Smooth muscle cell (in vitro differentiated cells): ENCODE data around the gene DNAAF1. TPM values are rescaled to one million over a fixed set of nuclear protein-coding genes. Genes with fewer than 3 reads are reported as not detected.
A peak's percentile ranks its signal among the peaks of the same experiment; 100 is the strongest.

ENCODE experiments used
- DNase-seq: peaks from one replicate; lab custom pipeline; 2025; ENCODE audit not compliant: unreplicated experiment; lab: John Stamatoyannopoulos, UW
- H2AFZ ChIP-seq: fragments of 200-600 bp; sonication (generic); 2 replicates; pipeline ENCODE4 v1.6.0; 2016; ENCODE audit warnings: antibody characterized with exemption, low read depth, mild to moderate bottlenecking
- H3F3A ChIP-seq: fragments of 200-600 bp; sonication (generic); 2 replicates; pipeline ENCODE4 v1.6.0; 2017; ENCODE audit warnings: antibody characterized with exemption, low read depth
- H3K27ac ChIP-seq: fragments of 200-600 bp; sonication (generic); 2 replicates; pipeline ENCODE4 v1.5.1; 2016; ENCODE audit warnings: low read depth, mild to moderate bottlenecking
- H3K27me3 ChIP-seq: fragments of 200-600 bp; sonication (generic); 2 replicates; pipeline ENCODE4 v1.6.1; 2016; ENCODE audit warnings: low read depth, mild to moderate bottlenecking
- H3K36me3 ChIP-seq: fragments of 200-600 bp; sonication (generic); 2 replicates; pipeline ENCODE4 v1.5.1; 2016; ENCODE audit warnings: low read depth
- H3K4me1 ChIP-seq: fragments of 200-600 bp; sonication (generic); 2 replicates; pipeline ENCODE4 v1.5.1; 2016; ENCODE audit warnings: low read depth
- H3K4me2 ChIP-seq: fragments of 200-600 bp; sonication (generic); 2 replicates; pipeline ENCODE4 v1.6.0; 2016; ENCODE audit warnings: mild to moderate bottlenecking
- H3K4me3 ChIP-seq: fragments of 200-600 bp; sonication (generic); 2 replicates; pipeline ENCODE4 v1.5.1; 2016; ENCODE audit warnings: mild to moderate bottlenecking
- H3K79me2 ChIP-seq: fragments of 200-600 bp; sonication (generic); 2 replicates; pipeline ENCODE4 v1.6.0; 2016; ENCODE audit warnings: low read depth, mild to moderate bottlenecking
- H3K9ac ChIP-seq: fragments of 200-600 bp; sonication (generic); 2 replicates; pipeline ENCODE4 v1.6.0; 2016; ENCODE audit warnings: low read depth
- H3K9me3 ChIP-seq: fragments of 200-600 bp; sonication (generic); replicated peaks from 2 replicates; pipeline ENCODE4 v1.5.1; 2016; ENCODE audit warnings: low read depth
- H4K20me1 ChIP-seq: fragments of 200-600 bp; sonication (generic); 2 replicates; pipeline ENCODE4 v1.6.0; 2016; ENCODE audit warnings: low read depth
- CTCF ChIP-seq: fragments of 200-600 bp; sonication (generic); IDR thresholded peaks from 2 replicates; pipeline ENCODE4 v1.5.1; 2017; ENCODE audit warnings: borderline replicate concordance, mild to moderate bottlenecking, antibody characterized with exemption; ENCODE audit not compliant: insufficient read depth, poor library complexity, severe bottlenecking
- whole genome bisulfite sequencing: methylation state at CpG from one replicate; pipeline ENCODE4 v1.1.7; 2016; ENCODE audit warnings: low lambda C conversion rate; 5-methylcytosine and 5-hydroxymethylcytosine counted together
- polyA plus RNA-seq: library from polyadenylated mRNA; unstranded; fragments of >200 nt; fragmentation: Nextera tagmentation; extraction: Ambion mirVana; gene quantifications from 2 replicates; pipeline ENCODE4 v1.2.1, GENCODE V29; 2016
- total RNA-seq: library from RNA; depleted of rRNA; stranded (reverse); fragments of >200 nt; gene quantifications from 2 replicates; pipeline ENCODE4 v1.2.3, GENCODE V29; 2014

DNAAF1 gene
- total and polyA plus RNA-seq, 2 experiments from 2014 or later = 0.09 TPM; not detected in 1

GRCh38 chr16:84139628-84140258, 5.4 kb upstream of the DNAAF1 start:
- Histone ChIP-seq H3K79me2 (peaks cover 62% of the 10 kb centered on the region), H2AFZ (no peak overlapping the region)
- 82% methylated on average over 6 of the region's 6 CpGs for WGBS

GRCh38 chr16:84141143-84141670, 3.9 kb upstream of the DNAAF1 start:
- no peak overlapping the region for H3K4me3 ChIP-seq
- no peak overlapping the region for H2AFZ ChIP-seq
- peaks cover 18% of the 10 kb centered on the region for H3K4me1 ChIP-seq
- peaks cover 66% of the 10 kb centered on the region for H4K20me1 ChIP-seq
- H3K27me3 ChIP-seq = no peaks in the 10 kb centered on the region
- DNase-seq = no peak
- H3K4me2 ChIP-seq = no peak overlapping the region
- H3K27ac ChIP-seq = no peak overlapping the region
- H3F3A ChIP-seq = peaks cover 5% of the 10 kb centered on the region
- no peak overlapping the region for H3K9ac ChIP-seq
- WGBS = 73% methylated on average over 13 of the region's 13 CpGs
- TF ChIP-seq CTCF = no peak
- no peaks in the 10 kb centered on the region for H3K36me3 ChIP-seq
- H3K79me2 ChIP-seq = peaks cover 57% of the 10 kb centered on the region
- H3K9me3 ChIP-seq = no peaks in the 10 kb centered on the region

More at GRCh38 chr16:84139628-84140258, 5.4 kb upstream of the DNAAF1 start:
- Histone ChIP-seq H3K4me2 (no peak overlapping the region), H3K9me3 (no peaks in the 10 kb centered on the region), H3K36me3 (no peaks in the 10 kb centered on the region), H3K4me3 (no peak overlapping the region), H3K9ac (no peak overlapping the region), H3K4me1 (peaks cover 23% of the 10 kb centered on the region), H3F3A (peaks cover 5% of the 10 kb centered on the region), H3K27me3 (no peaks in the 10 kb centered on the region), H4K20me1 (peaks cover 69% of the 10 kb centered on the region), H3K27ac (no peak overlapping the region)
- TF ChIP-seq CTCF = no peak
- DNase-seq = no peak

- H3K9ac ChIP-seq = no peak overlapping the region
- H3K9me3 ChIP-seq = no peaks in the 10 kb centered on the region
- peaks cover 47% of the 10 kb centered on the region for H4K20me1 ChIP-seq
- H3K27me3 ChIP-seq = no peaks in the 10 kb centered on the region
- no peak overlapping the region for H3K4me3 ChIP-seq
- no peaks in the 10 kb centered on the region for H3F3A ChIP-seq
- 96% methylated on average over 1 of the region's 1 CpG for WGBS
- DNase-seq = no peak
- H3K4me1 ChIP-seq = peaks cover 14% of the 10 kb centered on the region
- no peaks in the 10 kb centered on the region for H3K36me3 ChIP-seq
- no peak overlapping the region for H3K4me2 ChIP-seq
- peaks cover 38% of the 10 kb centered on the region for H3K79me2 ChIP-seq
- no peak for TF ChIP-seq CTCF
- no peak overlapping the region for H3K27ac ChIP-seq
- no peak overlapping the region for H2AFZ ChIP-seq
Measured at GRCh38 chr16:84143081-84143480, 2.0 kb upstream of the DNAAF1 start.

- no peak for TF ChIP-seq CTCF
- Histone ChIP-seq H3K27ac (no peak overlapping the region), H3K9me3 (no peaks in the 10 kb centered on the region), H4K20me1 (peaks cover 40% of the 10 kb centered on the region), H3K27me3 (no peaks in the 10 kb centered on the region), H3K4me2 (peak overlapping the region; percentile 84), H3F3A (no peaks in the 10 kb centered on the region), H3K79me2 (peaks cover 31% of the 10 kb centered on the region), H3K9ac (peak overlapping the region; percentile 77), H3K36me3 (no peaks in the 10 kb centered on the region), H3K4me1 (peaks cover 8% of the 10 kb centered on the region), H2AFZ (no peak overlapping the region), H3K4me3 (peak overlapping the region; percentile 69)
- 27% methylated on average over 12 of the region's 13 CpGs for WGBS
- no peak for DNase-seq
Measured at GRCh38 chr16:84143784-84144199, 1.3 kb upstream of the DNAAF1 start.
